Measurements from ENCODE around the gene CDH4. TPM values are rescaled to one million over a fixed set of nuclear protein-coding genes. Genes with fewer than 3 reads are reported as not detected.

CDH4 gene
- total and polyA plus RNA-seq, 2 donors from 2014 or later, result 1.1 TPM; not detected in 1

GRCh38 chr20:61535536-61535935, 283.5 kb downstream of the CDH4 start:
- no peak overlapping the region for H3K4me3 ChIP-seq (ENCODE audit: low read length in 3 of 3)
- H3K27me3 ChIP-seq (ENCODE audit: control insufficient read depth, insufficient read depth, low read length), result no peaks in the 10 kb centered on the region
- H3K36me3 ChIP-seq (ENCODE audit: control insufficient read depth in 2 of 3, insufficient read depth in 3 of 3, low read length in 3 of 3), result no peaks in the 10 kb centered on the region
- H3K27ac ChIP-seq (ENCODE audit: low read depth in 2 of 2, low read length in 2 of 2), result no peak overlapping the region
- no peak for TF ChIP-seq CTCF (IDR thresholded peaks at IDR 0.05; ENCODE audit: borderline replicate concordance, extremely low read depth, insufficient read depth)
- FAIRE-seq (no peak), DNase-seq (peak in 1 of 5 donors; percentile 29)
- no peaks in the 10 kb centered on the region for H3K4me1 ChIP-seq (ENCODE audit: control insufficient read depth in 2 of 3, insufficient read depth in 2 of 3, low read depth in 1 of 3, low read length in 3 of 3)
- no peak overlapping the region for H3K9ac ChIP-seq (ENCODE audit: low read length in 3 of 3)
- H3K9me3 ChIP-seq (ENCODE audit: control insufficient read depth in 2 of 3, insufficient read depth in 1 of 3, low read length in 3 of 3), result no peaks in the 10 kb centered on the region
- intact Hi-C loops (cut with DNase I), result no loop called here

- H3K4me1 ChIP-seq (ENCODE audit: control insufficient read depth in 2 of 3, insufficient read depth in 2 of 3, low read depth in 1 of 3, low read length in 3 of 3), result no peaks in the 10 kb centered on the region
- FAIRE-seq (no peak), DNase-seq (peak in 1 of 5 donors; percentile 33)
- no peak overlapping the region for H3K27ac ChIP-seq (ENCODE audit: low read depth in 2 of 2, low read length in 2 of 2)
- H3K9ac ChIP-seq (ENCODE audit: low read length in 3 of 3), result no peak overlapping the region
- no peaks in the 10 kb centered on the region for H3K9me3 ChIP-seq (ENCODE audit: control insufficient read depth in 2 of 3, insufficient read depth in 1 of 3, low read length in 3 of 3)
- H3K4me3 ChIP-seq (ENCODE audit: low read length in 3 of 3), result no peak overlapping the region
- TF ChIP-seq CTCF (IDR thresholded peaks at IDR 0.05; ENCODE audit: borderline replicate concordance, extremely low read depth, insufficient read depth), result no peak
- intact Hi-C loops (cut with DNase I), result no loop called here
- H3K27me3 ChIP-seq (ENCODE audit: control insufficient read depth, insufficient read depth, low read length), result no peaks in the 10 kb centered on the region
- no peaks in the 10 kb centered on the region for H3K36me3 ChIP-seq (ENCODE audit: control insufficient read depth in 2 of 3, insufficient read depth in 3 of 3, low read length in 3 of 3)
Measured at GRCh38 chr20:61535956-61536355, 283.9 kb downstream of the CDH4 start.

GRCh38 chr20:61536671-61537070, 284.6 kb downstream of the CDH4 start:
- Histone ChIP-seq H3K9me3 (ENCODE audit: control insufficient read depth in 2 of 3, insufficient read depth in 1 of 3, low read length in 3 of 3) (no peaks in the 10 kb centered on the region), H3K9ac (ENCODE audit: low read length in 3 of 3) (no peak overlapping the region), H3K36me3 (ENCODE audit: control insufficient read depth in 2 of 3, insufficient read depth in 3 of 3, low read length in 3 of 3) (no peaks in the 10 kb centered on the region), H3K4me3 (ENCODE audit: low read length in 3 of 3) (no peak overlapping the region), H3K4me1 (ENCODE audit: control insufficient read depth in 2 of 3, insufficient read depth in 2 of 3, low read depth in 1 of 3, low read length in 3 of 3) (no peaks in the 10 kb centered on the region), H3K27me3 (ENCODE audit: control insufficient read depth, insufficient read depth, low read length) (no peaks in the 10 kb centered on the region), H3K27ac (ENCODE audit: low read depth in 2 of 2, low read length in 2 of 2) (no peak overlapping the region)
- peak in 1 of 5 donors; percentile 22 for DNase-seq
- intact Hi-C loops (cut with DNase I), result no loop called here
- FAIRE-seq, result no peak
- no peak for TF ChIP-seq CTCF (IDR thresholded peaks at IDR 0.05; ENCODE audit: borderline replicate concordance, extremely low read depth, insufficient read depth)

Measured in kidney (tissue), 14 donors.